NCI-H1694 (cell line): ENCODE measurements around the gene HEPN1.

Source experiments
- DNase-seq: peaks from one replicate; lab custom pipeline; 2025; lab: John Stamatoyannopoulos, UW

HEPN1 gene

DNA sequence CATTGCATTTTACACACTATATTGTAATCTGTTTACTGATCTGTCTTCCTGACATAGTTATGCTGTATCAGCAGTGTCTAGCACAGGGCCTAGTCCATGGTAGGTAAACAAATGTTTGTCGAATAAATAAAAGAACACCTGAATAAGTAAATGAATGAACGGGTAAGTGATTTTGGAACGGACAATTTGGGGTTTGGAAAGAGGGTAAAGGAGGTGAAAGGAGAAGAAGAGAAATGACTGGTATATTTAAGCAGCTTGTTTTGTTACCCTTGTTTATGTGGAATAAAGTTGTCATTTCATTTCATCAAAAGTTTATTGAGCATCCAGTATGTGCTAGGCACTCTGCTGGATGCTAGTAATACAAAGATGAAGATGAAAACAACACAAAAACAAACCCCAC is at the start of gene HEPN1:
Gene HEPN1 (plus strand): TSS at position 301 of the 400 bp plus-strand sequence.
- no peak for DNase-seq

DNA sequence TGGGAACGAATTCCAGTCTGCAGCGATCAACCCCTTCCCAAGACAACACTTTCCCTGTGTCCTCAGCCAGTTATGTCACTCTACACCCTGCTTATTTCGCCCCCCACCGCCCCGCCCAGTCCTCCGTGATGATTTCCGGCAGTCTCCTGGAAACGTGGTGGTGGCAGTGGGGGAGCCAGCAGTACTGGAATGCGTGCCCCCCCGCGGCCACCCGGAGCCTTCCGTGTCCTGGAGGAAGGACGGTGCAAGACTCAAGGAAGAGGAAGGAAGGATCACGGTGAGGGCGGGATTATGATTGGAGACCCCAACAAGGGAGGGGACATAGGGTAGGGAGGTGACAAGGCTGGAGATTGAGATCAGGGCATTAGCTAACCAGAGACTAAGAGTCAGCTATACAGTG is 49.7 kb upstream of the HEPN1 start:
- DNase-seq = no peak

DNA sequence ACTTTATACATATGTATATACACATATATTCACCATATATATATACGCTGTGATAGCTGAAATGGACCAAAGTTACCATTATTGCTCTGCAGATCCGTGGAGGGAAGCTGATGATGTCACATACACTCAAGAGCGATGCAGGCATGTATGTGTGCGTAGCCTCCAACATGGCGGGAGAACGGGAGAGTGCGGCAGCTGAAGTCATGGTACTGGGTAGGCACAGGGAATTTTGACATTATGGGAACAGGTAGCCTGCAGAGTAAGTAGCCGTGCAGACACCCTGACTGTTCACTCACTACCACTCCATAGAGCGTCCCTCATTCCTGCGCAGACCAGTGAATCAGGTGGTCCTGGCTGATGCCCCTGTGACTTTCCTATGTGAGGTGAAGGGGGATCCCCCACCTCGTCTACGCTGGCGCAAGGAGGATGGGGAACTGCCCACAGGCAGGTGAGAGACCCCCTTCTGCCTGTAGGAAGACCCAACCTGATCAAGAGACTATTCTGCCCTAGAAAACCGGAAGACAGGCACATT is 49.1 kb upstream of the HEPN1 start:
- no peak for DNase-seq

DNA sequence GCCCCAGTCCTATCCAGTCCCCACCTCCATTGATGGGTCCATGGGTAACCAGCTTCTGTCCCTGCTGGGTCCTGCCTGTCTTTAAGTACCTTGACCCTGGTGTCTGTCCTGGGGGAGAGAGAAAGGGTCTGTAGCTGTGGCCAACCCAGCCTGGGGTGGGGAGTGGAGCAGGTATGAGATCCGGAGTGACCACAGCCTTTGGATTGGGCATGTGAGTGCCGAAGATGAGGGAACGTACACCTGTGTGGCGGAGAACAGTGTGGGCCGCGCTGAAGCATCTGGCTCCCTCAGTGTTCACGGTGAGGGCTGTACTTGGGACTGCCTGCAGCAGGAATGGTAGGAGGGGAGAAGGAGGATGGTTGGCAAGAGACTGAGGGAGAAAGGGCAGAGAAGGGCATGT is 48.6 kb upstream of the HEPN1 start:
- DNase-seq = no peak

DNA sequence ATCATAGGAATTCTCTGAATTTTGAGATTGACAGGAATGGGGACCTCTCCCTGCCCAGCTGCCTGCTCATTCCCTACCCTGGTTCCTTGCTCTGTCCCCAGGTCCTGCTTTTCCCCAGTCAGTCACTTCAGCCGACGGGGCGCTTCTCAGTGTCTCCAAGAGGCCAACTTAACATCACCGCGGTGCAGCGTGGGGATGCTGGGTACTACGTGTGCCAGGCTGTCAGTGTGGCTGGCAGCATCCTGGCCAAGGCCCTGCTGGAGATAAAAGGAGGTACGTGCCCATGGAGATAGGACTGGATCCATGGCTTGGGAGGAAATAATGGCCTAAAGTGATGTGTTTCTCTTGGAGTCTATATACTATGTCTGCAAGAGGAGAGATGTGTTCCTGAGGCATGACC is 46.8 kb upstream of the HEPN1 start:
- DNase-seq = no peak

DNA sequence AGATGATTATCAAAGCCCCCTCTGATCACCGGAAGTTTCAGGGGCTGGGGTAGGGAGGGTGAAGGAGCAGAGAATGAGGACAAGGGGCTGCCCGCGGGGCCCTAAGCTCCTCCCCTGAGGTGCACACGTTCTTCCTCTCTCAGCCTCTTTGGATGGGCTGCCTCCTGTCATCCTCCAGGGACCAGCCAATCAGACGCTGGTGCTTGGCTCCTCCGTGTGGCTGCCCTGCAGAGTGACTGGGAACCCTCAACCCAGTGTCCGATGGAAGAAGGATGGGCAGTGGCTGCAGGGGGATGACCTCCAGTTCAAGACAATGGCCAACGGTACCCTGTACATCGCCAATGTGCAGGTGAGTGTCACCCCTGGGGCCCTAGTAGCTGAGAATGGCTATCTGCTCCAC is 46.3 kb upstream of the HEPN1 start:
- no peak for DNase-seq

DNA sequence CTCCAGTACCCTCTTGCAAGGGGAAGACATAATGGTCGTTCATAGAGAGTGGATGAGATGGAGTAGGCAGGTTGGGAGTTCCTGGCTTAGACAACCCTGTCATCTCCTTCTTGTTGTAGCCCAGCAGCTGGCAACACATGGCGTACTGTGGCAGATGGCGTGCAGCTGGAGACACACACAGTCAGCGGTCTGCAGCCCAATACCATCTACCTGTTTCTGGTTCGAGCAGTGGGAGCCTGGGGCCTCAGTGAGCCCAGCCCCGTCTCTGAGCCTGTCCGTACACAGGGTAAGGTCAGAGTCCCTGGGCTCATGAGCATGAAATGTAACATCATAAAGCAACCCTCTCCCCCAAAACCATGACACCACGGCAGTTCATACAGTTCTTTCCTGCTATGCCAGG is 45.1 kb upstream of the HEPN1 start:
- peak; percentile 30 for DNase-seq

DNA sequence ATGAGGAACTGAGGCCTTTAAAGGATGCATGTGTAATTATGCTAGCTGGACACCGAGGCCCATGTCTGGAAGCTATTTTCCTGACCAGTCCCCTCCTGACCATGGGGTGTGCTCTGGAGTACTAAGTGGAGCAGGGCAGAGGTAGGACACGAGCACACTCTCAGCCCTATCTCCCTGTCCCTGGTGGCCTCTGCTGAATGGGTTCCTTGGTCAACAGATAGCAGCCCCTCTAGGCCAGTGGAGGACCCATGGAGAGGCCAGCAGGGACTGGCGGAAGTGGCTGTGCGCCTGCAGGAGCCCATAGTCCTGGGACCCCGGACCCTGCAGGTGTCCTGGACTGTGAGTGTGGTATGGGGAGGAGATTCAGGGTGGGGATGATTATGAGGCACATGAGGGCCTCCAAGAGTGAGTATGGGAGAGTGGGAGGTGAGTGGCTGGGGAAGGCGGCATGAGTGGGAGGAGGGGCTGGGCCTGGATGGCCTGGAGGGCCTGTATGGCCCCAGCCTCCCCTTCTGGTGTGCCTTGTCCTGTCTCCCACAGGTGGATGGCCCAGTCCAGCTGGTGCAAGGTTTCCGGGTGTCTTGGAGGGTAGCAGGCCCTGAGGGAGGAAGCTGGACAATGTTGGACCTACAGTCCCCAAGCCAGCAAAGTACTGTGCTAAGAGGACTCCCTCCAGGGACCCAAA is 44.3 kb upstream of the HEPN1 start:
- no peak for DNase-seq

DNA sequence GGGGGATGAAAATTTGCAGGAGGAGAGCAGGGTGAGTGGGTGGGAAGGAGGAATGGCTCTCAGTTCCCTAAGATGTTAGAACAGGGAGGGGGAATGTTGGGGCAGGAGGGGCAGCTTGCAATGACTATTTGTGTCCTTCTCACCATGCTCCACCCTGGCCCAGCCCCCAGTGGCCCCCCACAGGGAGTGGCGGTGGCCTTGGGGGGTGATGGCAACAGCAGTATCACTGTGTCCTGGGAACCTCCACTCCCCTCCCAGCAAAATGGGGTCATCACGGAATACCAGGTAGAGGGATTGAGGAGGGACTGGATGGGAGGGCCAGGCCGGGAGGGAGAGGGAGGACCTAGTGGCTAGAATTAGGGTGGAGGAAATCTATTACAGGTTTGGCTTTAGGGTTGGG is 43.6 kb upstream of the HEPN1 start:
- DNase-seq = no peak

DNA sequence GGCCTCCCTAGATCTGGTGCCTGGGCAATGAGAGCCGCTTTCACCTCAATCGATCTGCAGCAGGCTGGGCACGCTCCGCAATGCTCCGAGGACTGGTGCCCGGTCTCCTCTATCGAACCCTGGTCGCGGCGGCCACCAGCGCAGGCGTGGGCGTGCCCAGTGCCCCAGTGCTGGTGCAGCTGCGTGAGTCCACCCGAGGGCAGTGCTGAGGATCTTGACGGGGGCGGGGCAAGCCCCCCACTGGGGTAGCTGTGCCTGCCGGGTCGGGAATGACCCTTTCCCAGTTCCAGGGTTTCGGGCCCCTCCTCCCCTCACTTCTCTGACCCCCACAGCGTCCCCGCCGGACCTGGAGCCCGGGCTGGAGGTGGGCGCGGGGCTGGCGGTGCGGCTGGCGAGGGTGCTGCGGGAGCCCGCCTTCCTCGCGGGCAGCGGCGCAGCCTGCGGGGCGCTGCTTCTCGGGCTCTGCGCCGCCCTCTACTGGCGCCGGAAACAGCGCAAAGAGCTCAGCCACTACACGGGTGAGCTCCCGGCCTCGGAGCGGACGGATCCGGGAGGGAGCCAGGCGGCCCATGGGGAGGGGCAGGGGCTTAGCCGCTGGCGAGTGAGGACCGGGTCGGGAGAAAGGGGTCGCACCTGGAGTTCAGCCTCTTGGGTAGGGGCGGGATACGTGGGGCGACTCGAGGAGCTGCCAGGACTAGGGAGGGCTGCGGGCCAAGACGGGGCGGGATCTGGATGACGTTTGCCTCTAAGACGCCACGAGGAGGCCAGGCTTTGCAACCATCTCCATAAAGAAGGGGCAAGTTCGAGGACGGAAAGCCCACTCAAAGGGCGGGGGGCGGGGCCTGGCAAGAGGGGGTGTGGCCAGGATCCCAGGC is 42.9 kb upstream of the HEPN1 start:
- no peak for DNase-seq

DNA sequence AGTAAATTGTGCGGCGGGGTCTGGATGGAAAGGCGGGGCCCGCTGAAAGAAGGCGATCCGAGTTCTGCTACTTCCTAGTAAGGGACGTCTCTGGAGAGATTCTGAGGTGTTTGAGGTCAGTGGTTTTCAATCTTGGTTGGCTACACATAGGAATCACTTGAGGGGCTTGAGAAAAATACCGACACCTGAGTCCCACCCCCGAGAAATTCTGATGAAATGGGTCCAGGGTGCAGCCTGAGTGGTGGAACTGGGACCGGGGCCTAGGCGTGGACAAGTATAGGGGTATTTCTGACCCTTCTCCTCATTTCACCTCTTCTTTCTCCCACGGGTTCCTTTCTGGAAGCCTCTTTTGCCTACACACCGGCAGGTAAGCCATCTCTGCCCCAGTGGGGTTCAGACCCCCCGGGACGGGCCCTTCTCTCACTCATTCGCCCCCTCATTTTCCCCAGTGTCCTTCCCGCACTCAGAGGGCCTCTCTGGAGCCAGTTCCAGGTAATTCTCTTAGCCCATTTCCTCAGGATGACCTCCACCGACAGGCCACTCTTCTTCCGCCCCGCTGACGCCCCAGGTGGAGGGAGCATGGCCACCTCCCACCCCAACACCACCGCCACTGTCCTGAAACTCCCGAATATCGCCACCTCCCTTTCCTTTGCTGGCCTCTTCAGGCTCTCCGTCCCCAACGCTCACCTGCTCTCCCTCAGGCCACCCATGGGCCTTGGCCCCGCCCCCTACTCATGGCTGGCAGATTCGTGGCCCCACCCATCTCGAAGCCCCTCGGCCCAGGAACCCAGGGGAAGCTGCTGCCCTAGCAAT is 42.0 kb upstream of the HEPN1 start:
- DNase-seq = no peak

DNA sequence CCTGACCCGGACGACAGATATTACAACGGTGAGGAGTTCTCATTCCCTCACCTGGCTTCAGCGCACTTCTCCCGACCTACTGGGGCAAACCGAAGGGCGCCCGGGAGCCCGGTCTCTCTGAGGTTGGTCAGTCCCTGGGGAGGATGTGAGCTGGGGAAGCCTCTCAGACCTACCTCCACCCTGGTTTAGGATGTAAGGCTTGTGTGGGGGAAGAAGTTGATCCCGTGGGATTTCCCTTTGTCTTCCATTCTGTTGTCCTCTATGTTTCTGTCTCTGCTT is 41.5 kb upstream of the HEPN1 start:
- DNase-seq = no peak

DNA sequence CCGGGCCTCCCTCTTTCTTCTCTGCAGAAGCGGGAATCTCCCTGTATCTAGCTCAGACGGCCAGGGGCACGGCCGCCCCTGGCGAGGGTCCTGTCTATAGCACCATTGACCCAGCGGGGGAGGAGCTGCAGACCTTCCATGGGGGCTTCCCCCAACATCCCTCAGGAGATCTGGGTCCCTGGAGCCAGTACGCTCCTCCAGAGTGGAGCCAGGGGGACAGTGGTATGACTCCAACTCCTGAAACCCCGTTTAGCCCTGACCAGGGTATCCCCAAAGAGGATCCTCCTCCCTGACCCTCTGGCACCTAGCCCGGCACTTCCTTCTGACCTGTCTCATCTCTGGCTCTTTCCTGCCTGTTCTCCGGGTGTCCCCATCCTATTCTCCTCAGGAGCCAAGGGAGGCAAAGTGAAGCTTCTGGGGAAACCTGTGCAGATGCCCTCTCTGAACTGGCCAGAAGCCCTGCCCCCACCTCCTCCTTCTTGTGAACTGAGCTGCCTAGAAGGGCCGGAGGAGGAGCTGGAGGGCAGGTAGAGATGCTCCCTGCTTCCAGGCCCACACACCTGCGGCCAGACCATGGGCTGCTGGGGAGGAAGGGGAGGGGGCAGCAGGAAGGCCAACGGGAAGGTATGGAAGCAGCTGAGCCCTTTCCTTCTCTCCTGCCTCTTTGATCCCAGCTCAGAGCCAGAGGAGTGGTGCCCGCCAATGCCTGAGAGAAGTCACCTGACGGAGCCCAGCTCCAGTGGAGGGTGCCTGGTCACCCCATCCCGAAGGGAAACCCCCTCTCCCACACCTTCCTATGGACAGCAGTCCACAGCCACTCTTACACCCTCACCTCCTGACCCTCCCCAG is 40.9 kb upstream of the HEPN1 start:
- no peak for DNase-seq

DNA sequence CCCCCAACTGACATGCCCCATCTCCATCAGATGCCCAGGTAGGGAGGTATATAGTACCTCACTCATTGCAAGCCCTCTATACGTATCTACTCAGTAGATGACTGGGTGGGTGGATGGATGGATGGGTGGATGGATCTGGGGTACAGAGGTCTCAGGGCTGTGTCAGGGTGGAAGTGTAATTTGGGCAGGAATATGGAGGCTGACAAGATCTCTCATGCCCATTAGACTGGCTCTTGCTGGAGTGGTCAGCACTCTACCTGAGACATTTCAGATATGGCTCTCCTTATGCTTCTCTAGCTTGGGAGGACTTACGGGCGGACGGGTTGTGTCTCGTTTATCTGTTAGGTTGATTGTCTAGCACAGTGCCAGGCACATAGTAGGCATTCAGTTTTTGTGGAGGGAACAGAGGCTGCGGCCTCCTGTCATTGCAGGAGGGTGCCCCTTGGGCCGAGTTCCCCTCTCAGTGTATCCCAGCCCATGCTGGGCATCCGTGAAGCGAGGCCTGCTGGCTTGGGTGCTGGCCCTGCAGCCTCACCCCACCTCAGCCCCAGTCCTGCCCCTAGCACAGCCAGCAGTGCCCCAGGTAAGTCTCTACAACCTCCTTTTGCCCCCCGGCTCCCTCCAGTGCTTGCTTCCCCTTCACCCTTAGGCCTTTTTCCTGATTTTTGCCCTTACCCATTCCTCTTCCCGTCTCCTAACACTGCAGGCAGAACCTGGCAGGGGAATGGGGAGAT is 40.1 kb upstream of the HEPN1 start:
- DNase-seq = no peak

DNA sequence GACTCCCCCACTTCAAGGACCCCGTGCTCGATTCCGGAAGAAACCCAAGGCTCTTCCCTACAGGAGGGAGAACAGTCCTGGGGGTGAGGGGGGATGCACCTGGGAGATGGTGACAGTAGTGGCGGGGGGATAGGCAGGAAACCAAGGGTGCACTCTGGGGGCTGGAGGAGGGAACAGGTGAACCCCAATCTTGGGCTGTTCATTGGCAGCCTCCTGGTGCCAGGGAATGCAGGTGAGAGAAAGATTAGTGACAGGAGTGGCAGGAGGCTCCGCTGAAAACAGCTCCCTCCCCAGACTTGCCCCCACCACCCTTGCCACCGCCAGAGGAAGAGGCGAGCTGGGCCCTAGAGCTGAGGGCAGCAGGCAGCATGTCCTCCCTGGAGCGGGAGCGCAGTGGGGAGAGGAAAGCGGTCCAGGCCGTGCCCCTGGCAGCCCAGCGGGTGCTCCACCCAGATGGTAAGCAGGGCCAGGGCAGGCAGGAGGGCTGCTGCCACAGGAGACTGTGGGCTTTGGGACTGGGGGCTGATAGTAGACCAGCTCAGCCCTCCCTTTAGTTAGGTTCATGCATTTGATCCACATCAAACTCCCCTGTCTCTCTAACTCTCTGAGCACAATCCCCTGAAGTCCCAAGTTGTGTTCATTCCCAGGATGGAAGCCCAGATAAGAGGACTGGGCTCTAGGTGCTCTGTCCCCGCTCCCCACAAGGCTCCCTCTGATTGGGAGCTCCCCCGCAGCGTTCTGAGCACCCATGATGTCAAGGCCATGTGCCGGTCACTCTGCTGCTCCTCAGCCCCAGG is 39.4 kb upstream of the HEPN1 start:
- no peak for DNase-seq

DNA sequence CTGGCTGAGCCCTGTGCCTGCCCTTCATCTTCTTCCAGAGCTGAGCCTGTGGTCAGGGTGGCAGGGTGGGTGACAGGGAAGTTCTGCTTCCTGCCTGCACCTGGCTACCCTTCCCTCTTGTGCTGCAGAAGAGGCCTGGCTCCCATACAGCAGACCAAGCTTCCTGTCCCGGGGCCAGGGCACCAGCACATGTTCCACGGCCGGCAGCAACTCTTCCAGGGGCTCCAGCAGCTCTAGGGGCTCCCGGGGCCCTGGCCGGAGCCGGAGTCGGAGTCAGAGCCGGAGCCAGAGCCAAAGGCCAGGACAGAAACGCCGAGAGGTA is 38.8 kb upstream of the HEPN1 start:
- no peak for DNase-seq

DNA sequence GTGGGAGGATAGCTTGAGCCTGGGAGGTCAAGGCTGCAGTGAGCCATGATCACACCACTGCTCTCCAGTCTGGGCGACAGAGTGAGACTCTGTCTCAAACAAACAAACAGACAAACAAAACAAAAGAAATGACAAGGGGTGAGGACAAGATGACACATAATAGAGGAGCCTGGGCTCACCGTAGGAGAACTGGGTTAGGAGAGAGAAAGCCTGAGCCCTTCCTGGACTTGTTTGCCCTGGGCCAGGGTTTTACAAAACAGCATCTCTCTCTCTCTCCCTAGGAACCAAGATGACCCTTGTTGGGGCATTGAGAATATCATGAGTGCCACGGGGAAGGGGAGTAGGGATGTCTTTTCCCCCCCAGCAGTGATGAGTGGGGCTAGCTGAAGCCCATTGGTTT is 38.1 kb upstream of the HEPN1 start:
- no peak for DNase-seq

DNA sequence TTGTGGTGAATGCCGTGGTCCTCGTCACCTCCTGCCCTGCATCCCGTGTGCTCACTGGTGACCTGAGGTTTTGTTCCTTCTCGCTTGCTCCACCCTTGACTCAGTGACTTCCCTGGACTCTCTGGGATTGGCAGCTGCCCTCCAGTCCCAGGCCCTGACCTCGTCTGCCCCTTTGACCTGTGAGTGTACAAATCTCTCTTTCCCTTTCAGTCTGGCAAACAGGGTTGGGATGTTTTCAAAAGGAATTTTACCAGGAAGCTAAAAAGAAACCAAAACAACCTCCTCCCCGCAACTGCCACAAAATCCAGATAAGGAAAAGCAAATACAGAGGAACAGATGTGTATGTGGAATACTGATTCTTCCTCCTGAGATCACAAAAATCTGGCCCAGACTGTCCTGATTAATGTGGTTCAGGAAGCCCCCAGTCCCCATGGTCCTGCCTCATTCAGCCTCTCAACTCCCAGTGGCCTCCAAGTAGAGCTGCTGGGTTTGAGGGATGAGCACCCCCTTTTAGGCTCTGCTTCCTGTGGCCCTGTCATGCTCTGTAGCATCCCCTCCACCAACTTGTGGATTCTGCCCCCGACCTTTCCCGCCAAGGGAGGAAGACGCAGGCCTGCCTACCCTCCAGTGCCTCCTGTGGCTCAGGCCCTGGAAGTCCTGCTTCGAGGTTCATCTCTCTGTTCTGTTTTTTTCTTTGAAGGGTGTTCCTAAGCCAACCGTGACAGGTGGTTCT is 36.5 kb upstream of the HEPN1 start:
- no peak for DNase-seq

DNA sequence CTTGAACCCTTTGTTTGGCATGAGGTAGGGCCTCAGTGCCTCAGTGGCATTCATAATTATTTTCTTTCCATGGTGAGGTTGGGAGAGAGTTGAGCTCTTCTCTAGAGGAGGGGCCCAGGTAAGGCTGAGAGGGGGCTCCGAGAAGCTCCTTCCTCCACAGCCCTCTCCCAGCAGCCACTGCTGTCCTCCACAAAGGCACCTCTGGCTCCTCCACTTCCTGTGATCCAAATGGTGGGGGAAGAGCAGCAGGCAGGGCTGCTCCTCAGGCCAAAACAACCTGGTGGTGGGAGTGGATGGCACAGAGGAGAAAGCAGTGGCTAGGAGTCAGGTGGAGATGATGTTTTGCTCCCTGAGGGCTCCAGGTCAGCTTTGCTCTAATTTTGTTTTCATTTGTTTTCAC is 34.7 kb upstream of the HEPN1 start:
- no peak for DNase-seq
